ENCODE data around the gene LDLRAD2.
"Not testable (repeated sequence)": the region's sequence is repeated elsewhere in the genome, so short reads cannot be mapped to it uniquely, and the experiment has no call there.

The LDLRAD2 gene

DNA sequence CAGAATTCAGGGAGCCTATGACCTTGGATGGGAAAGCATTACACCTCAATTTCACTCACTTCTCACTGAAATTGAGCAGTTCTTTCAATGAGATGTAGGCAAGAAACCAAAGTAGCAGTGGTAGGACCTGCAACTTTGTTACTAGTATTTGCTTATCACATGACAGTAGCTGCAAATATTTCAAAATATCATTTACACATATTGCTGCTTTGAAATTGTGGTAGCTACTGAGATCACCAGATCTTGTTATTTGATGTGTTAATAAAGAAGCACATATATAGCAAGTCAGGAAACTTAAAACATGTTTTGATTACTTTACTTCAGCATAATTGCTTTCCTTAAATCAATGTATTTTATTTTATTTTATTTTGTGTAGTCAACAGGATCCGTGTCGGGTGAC, 12.9 kb downstream of the LDLRAD2 start:
- DNase-seq = no peak

DNA sequence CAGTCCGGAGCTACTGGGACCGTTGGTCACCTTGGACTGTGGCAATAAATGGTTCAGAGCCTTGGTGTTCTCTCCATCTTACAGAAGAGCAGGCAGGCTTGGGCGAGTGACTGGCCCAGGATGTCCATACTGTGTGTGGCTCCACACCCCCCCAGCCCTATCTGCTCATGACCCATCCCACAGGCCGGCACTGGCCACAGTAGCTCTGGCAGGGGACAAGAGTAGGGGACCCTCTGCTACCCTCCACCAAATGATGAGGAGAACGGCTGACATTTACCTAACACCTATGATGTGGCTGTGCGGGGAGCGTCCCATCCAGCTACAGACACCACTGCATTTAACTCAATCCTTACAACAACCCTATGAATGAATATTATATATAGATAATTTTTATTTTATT, 13.3 kb downstream of the LDLRAD2 start:
- DNase-seq = no peak

DNA sequence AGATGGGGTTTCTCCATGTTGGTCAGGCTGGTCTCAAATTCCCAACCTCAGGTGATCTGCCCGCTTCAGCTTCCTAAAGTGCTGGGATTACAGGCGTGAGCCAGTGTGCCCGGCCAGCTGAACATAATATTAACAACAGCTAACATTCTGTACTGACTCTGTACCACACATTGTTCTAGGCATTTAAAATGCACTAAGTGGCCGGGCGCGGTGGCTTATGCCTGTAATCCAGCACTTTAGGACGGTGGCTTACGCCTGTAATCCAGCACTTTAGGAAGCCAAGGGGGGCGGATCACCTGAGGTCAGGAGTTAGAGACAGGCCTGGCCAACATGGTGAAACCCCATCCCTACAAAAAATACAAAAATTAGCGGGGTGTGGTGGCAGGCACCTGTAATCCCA, 14.6 kb downstream of the LDLRAD2 start:
- not testable (repeated sequence) for DNase-seq

DNA sequence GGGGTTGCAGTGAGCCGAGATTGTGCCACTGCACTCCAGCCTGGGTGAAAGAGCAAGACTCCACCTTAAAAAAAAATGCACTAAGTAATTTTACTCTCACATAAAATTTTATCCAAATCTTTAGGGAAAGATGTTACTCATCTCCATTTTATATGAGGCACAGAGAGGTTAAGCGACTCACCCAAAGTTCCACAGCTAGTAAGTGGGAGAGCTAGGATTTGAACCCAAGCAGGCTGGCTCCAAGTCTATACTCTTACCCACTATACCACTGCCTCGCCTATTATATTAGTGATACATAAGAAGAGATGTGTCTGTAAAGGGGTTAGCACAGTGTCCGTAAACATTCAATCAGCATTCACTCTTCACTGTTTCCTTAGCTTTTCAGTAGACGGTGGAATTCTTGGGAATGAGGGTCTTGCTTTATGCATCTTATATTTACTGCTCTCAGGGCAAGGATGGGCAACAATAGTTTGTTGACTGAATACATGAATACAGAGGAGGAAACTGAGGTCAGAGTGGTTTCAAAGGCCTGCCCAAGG, 15.1 kb downstream of the LDLRAD2 start:
- no peak for DNase-seq

DNA sequence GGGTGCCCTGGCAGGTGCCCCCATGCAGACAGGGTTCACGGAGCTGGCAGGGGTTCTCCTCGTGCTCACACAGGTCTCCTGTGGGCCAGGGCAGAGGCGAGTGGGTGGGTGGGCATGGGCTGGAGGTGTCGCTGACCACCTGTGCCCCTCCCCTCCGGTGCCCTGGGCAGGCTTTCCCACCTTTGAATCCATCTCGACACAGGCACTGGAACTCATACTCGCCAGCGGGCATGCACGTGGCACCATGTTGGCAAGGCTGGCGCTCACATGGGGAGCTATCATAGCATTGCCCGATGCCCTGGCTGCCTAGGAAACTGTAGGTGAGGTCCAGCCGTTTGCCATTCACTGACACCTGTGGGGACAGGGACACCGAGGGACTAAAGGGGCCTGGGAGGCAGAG, 16.0 kb downstream of the LDLRAD2 start:
- DNase-seq = no peak

DNA sequence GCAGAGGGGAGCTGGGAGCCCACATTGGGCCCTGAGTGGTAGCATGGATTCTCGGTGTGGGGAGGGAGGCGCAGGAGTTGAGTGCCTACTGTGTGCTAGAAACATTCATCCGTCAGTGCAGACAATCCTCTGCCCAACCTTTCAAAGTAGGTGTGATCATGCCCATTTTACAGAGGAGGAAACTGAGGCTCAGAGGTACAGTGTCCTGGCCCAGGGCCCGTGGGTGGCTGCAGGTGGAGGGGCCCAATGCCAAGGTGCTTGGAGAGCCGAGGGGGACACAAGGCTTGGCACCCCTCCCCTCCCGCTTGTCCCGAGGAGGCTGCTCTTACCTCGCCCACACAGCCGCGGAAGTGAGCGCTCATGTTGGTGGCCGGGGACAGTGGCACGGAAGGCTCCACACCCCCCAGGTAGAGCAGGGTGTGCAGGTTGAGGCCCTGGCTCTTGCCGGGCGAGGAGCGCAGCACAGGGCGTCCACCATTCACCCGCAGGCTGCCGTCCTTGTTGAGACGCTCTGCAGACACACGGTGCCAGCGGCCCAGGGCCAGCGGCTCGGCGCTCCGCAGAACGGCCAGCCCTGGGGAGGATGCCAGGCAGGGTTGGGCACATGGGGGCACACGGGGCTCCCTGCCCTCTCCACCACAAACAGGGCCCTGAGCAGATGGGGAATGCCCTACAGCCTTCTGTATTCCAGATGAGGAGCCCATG, 16.6 kb downstream of the LDLRAD2 start:
- no peak for DNase-seq

DNA sequence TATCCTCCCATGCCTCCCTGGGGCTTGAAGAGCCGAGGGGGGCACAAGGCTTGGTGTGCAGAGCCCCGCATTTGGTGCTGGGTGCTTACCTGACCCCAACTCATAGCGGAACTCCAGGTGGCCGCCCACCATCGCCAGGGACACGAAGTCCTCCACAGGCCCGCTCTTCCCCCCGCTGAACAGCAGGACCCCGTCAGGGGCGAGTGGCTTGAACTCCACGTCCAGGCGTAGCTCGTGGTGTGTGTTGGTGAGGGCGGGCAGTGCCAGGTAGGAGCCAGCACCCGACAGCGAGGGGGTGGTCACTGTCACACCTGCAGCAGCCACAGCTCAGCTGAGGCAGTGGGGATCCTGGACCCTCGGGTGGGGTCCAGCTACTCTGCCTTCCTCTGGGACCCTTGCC, 17.2 kb downstream of the LDLRAD2 start:
- DNase-seq = no peak

DNA sequence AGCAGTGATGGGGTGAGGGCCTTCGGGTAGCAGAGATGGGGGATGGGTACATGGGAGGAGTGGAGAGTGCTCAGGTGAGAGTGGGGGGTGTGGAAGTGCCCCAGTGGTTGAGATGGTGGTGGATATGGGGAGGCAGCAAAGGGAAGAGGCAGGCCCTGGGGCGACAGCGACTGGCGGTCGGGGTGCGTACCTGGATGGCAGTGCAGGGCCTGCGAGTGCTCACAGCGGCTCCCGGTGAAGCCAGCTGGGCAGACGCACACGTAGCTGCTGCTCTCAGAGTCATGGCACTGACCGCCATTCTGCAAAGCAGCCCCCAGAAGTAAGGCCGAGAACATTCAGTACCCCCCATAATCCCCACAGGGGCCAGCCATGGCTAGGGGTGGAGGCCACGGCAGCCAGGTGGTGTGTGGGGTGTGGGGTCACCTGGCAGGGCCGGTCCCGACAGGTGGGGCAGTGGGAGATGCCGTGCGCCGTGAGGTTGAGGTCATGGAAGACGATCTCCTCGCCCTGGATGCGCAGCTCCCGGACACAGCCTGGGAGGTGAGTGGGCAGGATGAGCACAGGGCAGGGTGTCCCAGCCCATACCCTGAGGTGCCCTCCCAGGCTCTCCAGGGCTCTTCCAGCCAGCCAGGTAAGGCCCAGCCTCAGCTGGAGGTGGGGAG, 18.9 kb downstream of the LDLRAD2 start:
- no peak for DNase-seq

DNA sequence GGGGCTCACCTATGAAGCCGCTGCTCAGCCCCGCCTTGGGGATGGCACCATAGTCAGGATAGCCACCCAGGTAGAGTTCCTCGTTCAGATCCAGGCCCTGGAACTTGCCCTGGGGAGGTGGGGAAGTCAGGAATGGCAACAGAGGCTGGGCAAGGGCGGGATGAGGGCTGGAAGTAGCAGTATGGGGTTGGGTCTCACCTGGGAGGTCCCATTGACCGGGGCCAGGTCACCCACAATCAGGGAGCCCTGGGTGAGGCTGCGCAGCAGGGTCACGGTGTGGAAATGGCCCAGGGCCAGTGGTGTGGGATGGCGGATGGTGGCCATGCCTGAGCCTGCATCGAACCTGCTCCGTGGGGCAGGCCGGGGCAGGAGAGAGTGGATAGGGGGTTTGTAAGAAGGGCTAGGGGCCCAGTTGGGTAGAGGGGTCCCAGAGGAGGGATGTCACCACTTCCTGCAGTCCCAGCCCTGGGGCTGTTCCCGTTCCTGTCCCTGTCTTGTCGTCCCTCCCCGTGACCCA, 19.4 kb downstream of the LDLRAD2 start:
- DNase-seq = no peak

DNA sequence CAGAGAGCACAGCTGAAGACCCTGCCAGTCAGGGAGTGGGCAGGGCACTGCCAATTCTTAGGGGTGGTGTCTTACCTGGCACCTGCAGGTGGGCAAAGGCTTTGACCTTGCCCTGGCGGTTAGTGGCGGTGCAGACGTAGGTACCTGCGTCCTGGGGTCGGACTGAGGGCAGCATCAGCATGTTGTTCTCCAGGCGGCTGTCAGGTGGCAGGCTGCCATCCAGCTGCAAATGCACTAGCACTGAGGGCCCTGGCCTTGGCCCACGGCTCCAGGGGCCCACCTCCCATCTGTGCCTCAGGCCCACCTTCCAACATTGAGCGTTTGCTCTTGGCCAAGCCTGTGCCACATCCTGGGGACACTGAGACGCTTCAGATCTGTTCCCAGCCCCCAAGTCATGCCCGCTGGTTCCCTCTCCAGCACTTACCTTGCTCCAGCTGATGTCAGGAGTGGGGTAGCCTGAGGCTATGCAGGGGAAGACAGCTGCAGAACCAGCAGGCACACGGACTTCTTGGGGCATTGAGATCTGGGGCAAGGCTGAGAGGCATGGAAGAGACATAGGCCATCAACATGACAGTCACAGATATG, 21.4 kb downstream of the LDLRAD2 start:
- no peak for DNase-seq

DNA sequence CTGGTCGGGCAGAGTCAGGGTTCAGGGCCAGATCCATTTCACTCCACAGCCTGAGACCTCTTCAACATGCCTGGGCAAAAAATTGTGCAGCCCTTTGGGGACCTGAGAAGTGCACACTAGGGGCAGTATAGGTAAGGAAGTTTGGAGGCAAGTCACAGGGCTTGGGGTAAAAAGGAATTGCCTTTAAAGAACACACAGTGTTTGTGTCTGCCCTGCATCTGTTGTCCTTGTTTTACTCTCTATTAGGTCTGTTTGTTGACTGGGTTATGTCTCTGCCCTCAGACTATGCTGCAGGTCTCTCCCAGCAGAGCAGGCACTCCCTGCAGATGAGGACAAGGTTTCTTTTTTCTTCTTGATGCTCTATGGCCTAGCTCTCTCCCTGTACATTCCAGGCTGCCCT, 22.0 kb downstream of the LDLRAD2 start:
- no peak for DNase-seq

DNA sequence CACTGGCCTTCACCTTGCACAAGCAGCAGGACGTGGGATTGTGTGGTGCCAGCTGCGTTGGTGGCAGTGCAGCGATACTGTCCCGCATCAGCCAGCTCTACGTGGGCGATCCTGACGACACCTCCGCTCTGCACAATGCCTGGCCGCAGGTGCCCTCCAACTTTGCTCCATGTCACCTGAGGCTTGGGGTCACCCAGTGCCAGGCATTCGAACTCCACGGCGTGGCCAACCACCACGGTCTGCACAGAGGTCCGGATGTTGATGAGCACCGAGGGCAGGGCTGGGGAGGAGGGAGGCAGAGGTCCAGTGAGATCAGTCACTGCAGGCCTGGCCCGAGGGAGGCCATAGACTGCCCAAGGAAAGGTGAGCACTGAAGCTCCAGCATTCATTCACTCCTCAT, 22.6 kb downstream of the LDLRAD2 start:
- no peak for DNase-seq

DNA sequence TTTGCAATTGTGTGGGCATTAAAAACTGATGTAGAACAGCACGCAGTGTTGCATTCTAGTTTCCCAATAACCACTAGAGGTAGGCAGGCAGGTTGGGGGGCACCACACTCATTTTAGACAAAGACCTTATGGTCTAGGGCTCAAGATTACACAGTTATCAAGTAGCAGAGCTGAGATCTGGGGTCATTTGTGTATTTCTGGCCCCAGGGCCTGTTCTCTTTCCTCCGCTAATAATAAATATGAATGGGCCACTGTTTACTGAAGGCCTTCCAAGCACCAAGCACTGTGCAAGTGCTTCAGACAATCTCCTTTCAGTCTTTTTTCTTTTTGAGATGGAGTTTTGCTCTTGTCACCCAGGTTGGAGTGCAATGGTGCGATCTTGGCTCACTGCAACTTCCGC, 23.9 kb downstream of the LDLRAD2 start:
- no peak for DNase-seq

DNA sequence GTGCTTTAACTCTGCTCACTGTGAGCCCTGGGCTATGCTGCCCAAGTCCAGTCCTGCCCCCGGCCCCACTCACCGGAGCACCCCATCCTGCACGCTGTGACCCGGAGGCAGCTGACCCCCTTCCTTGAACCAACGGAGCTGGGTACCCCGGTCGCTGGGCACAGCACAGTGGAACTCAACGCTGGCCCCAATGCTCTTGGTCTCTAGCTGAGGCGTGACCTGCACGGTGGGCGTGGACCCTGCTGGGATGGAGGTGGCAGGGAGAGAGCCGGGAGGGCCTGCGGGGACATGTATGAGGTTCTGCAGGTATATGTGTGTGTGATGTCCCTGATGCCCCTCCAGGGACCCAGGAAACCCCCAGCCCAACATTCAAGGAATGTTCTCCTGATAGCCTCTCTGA, 24.7 kb downstream of the LDLRAD2 start:
- DNase-seq = no peak

DNA sequence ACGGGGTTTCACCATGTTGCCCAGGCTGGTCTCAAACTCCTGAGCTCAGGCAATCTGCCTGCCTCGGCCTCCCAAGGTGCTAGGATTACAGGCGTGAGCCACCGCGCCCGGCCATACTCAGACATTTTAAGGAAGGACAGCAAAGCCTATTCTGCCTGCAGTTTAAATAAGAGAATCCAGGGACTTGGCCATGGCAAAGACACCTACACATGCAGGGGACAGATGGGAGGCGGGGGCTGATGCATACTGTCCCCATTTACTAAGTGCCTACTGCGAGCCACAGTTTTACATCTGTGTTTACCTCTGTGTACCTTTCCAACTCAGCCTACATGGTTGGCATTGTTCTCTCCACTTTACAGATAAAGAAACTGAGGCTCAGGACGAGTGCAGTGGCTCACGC, 25.4 kb downstream of the LDLRAD2 start:
- no peak for DNase-seq

DNA sequence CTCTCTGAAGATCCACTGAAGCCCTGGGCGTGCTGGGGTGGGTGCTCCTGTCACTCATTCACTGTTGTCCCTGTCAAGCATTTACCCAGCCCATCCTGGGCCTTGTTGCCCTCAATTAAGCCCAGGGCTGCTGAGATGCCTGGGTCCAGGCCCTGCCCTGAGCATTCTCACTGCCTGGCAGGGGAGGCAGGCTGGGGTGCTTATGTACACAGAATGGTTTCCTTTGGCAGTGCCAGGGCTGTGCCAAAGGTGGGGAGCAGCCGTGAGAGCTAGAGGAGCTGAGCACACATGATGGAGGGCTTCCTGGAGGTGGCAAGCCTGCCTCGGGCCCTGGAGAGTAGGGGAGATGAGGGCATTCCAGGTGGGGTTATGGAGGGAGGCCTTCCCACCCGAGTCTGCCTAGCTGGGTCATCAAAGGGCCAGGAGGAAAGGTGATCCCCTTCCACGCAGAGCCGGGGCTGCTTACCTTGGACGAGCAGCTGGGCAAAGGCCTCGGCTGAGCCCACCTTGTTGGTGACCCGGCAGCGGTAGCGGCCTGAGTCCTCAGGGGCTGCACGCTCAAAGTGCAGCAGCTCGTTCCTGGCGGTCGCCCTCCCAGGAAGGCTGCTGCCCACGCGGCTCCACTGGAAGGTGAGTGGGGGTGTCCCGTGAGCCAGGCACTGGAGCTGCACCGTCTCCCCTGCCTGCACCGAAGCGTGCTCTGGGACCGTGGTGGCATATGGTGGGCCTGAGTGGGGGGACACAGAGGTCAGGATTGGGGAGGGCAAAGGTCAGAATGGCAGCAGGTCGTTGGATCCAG, 26.5 kb downstream of the LDLRAD2 start:
- no peak for DNase-seq

DNA sequence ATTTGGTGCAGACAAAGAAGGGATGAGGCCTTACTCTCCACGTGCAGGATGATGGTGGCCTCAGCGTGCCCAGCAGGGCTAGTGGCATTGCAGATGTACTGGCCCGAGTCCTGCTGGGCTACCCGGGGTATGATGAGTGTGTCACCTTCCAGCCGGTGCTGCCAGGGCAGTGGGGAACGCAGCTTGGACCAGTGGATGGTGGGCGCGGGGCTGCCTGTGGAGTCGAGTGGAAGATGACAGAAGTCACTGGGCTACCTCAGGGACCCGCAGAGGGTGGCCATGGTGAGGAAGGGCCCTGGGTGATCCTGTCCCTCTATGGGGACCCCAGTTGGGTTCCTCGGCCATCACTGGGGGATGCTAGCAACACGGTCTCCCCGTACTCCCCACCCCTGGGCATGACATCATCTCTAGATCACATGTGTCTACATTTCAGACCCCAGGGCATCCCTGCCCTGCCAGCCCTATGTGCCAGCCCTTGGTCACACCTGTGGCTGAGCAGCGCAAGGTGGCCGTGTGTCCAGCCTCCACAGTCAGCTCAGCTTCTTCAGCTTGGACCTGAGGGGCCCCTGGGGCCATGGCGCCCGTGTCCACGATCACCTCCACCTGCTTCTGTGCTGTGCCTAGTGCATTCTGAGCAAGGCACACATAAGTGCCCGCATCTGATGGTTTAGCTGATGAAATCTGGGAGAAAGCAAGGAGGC, 27.4 kb downstream of the LDLRAD2 start:
- DNase-seq = no peak

DNA sequence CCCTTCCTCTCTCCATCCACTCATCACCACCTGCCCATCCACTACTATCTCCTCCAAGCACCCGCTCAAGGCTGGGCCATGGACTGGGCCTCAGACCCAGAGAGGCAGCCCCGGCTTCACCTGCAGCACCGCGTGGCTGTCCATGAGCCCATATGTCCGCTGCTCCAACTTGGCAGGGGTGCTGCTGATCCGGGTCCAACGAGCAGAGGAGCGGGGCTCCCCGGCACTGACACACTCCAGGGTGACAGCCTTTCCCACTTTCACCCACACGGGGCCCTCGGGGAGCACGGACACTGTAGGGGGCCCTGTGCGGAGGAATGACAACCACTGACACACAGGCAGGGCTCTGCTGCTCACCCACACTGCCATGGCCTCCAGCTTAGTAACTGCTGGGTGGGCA, 28.9 kb downstream of the LDLRAD2 start:
- DNase-seq = no peak

DNA sequence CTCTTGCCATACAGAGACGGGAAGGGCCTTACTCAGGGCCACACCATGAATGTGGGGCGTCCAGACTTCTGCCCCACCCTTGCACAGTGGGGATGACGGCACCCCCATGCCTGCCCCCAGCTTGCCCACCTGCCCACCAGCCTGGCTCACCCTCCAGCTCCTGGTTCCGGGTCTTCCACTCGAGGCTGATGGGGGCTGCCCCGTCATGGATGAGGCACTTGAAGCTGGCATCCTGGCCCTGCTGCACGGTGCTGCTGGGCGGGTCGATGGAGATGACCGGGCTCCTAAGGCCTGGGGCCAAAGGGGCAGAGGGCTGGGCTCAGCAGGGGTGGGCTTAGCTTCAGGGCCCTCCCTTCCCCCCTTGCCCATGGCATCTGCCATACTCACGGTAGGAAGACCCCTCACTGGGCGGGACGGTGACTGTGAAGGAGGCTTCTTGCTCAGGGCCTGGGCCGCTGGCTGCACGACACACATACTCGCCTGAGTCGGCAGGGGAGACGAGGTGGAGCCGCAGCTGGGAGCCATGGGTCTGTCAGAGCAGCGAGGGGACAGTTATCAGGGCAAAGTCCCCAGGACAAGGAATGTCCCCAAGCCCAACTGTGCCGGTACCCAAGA, 29.9 kb downstream of the LDLRAD2 start:
- DNase-seq = no peak

DNA sequence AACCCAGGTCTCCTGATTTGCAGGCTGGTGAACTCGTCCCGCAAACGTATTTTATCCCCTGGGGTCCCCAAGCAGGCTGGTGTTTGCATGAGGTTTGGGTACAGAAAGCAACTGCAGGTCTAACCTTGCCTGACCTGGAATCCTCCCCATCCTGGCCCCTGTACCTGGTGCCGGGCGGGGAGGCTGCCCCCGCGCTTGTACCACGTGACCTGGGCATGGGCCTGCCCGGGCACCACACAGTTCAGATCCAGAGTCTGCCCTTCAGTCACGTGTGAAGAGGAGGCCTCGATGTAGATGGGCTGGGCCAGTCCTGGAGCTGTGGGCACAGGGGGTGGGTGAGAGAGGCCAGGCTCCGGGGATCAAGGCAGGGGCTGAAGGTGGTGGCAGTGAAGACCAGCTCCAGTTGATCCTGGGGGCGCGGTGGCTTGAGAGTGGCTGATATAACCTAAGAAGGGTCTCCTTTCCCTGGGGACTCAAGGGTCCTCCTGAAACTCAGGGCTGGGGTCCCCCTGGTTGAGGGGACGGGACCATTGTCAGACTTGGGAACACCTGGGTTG, 30.6 kb downstream of the LDLRAD2 start:
- no peak for DNase-seq

DNA sequence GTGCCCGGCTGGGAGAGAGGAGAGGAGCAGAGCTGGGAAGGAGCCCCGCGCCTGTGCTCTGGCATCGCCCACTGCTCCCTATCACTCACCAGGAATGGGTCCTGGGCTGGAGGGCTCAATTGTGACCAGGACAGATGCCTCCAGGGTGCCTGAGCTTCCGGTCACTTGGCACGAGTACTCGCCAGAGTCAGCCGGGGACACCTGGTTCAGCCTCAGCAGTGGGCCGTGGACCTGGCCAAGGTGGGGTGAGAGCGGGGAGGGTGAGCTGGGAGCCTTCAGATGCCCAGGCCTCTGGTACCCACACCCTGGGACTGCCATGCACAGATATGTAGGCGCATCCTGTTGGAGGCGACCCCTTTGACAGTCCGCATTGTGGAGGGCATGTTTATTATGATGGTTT, 31.1 kb downstream of the LDLRAD2 start:
- DNase-seq = no peak

DNA sequence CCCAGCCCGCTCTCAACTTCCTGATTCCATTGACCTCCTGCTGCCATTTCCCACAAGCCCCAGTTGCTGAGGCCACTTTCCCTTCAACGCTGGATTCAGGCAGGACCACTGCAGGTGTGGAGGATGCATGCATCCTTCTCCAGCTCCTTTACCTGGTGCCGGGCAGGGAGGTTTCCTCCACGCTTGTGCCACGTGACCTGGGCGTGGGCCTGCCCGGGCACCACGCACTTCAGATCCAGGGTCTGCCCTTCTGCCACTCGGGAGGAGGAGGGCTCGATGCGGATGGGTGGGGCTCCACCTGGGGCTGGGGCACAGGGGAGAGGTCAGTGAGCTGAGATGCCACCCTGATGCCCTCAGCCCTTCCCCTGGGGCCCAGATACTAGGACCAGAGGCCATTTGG, 31.9 kb downstream of the LDLRAD2 start:
- DNase-seq = no peak
